LNCaP clone FGC (cell line): ENCODE results near the gene UACA.

ENCODE experiments used
- DNase-seq: peaks from one replicate; pipeline ENCODE4 v3.0.0-alpha.2; 2011; ENCODE audit warnings: low read depth
- H3K4me3 ChIP-seq: 2 replicates; pipeline ENCODE4 v1.5.1; 2011; ENCODE audit warnings: mild to moderate bottlenecking, low read depth, low read length, control low read depth
- CTCF ChIP-seq: IDR thresholded peaks from 2 replicates; pipeline ENCODE4 v1.5.1; 2012; ENCODE audit warnings: mild to moderate bottlenecking; ENCODE audit not compliant: control insufficient read depth, insufficient read depth; ENCODE audit errors: extremely low read depth

The UACA gene

GRCh38 chr15:70781236-70781635, 17.9 kb upstream of the UACA start:
- DNase-seq = no peak
- no peak overlapping the region for H3K4me3 ChIP-seq
- TF ChIP-seq CTCF = no peak

- no peak overlapping the region for H3K4me3 ChIP-seq
- no peak for DNase-seq
- no peak for TF ChIP-seq CTCF
Observed at GRCh38 chr15:70778258-70779076, 15.1 kb upstream of the UACA start.

GRCh38 chr15:70777170-70777926, 14.0 kb upstream of the UACA start:
- no peak overlapping the region for H3K4me3 ChIP-seq
- TF ChIP-seq CTCF = no peak
- no peak for DNase-seq

GRCh38 chr15:70775160-70775559, 11.8 kb upstream of the UACA start:
- DNase-seq = no peak
- no peak overlapping the region for H3K4me3 ChIP-seq
- no peak for TF ChIP-seq CTCF

- no peak for TF ChIP-seq CTCF
- no peak overlapping the region for H3K4me3 ChIP-seq
- no peak for DNase-seq
Observed at GRCh38 chr15:70772402-70772801, 9.0 kb upstream of the UACA start.

GRCh38 chr15:70770863-70771262, 7.5 kb upstream of the UACA start:
- H3K4me3 ChIP-seq = no peak overlapping the region
- no peak for TF ChIP-seq CTCF
- DNase-seq = no peak
